K562 (cell line): ENCODE measurements around the gene ARMC9. TPM values are rescaled to one million over a fixed set of nuclear protein-coding genes. Genes with fewer than 3 reads are reported as not detected.
A peak's percentile ranks its signal among the peaks of the same experiment; 100 is the strongest.

Experiments used
- ARID1B ChIP-seq: fragments of 450-650 bp; IDR thresholded peaks from 2 replicates; pipeline ENCODE4 v1.6.1; 2016; ENCODE audit warnings: antibody characterized with exemption, mild to moderate bottlenecking, inconsistent platforms
- ATF1 ChIP-seq, 2 experiments: fragments of 450-650 bp in 1 of 2; IDR thresholded peaks; 2 replicates each; pipeline ENCODE4 v1.6.1; 2016; ENCODE audit warnings: missing compliant biosample characterization in 1 of 2, missing genetic modification characterization in 1 of 2
- BRF2 ChIP-seq: IDR thresholded peaks from 3 replicates; pipeline ENCODE4 v1.6.1; 2011; ENCODE audit warnings: borderline replicate concordance, mild to moderate bottlenecking; ENCODE audit not compliant: insufficient read length, insufficient read depth
- CREBBP ChIP-seq: IDR thresholded peaks from one replicate; pipeline ENCODE4 v1.6.1; 2012; ENCODE audit warnings: low read depth, mild to moderate bottlenecking, control low read depth, inconsistent platforms, low read length
- FOSL1 ChIP-seq: fragments of 200-800 bp; sonication (Bioruptor generic); conservative IDR thresholded peaks from 2 replicates; pipeline ENCODE4 v1.6.1; 2016; ENCODE audit warnings: missing genetic modification characterization, missing compliant biosample characterization
- FOXJ2 ChIP-seq: fragments of 200-800 bp; sonication (Bioruptor generic); IDR thresholded peaks from 2 replicates; pipeline ENCODE4 v1.6.1; 2016; ENCODE audit warnings: missing genetic modification characterization, missing compliant biosample characterization
- FUS ChIP-seq: fragments of 200-400 bp; formaldehyde crosslinking; optimal IDR thresholded peaks from 2 replicates; pipeline ENCODE3; 2017; ENCODE audit warnings: low read depth, low read length
- MECOM ChIP-seq: fragments of 250-450 bp; sonication (Bioruptor Pico); IDR thresholded peaks from 2 replicates; pipeline ENCODE4 v1.8.0; 2022; ENCODE audit warnings: inconsistent platforms
- NFXL1 ChIP-seq: fragments of 450-650 bp; formaldehyde crosslinking; IDR thresholded peaks from 2 replicates; pipeline ENCODE4 v1.4.0; 2021; ENCODE audit warnings: mild to moderate bottlenecking
- POLR3A ChIP-seq: IDR thresholded peaks from 2 replicates; pipeline ENCODE4 v1.6.1; 2011; ENCODE audit warnings: borderline replicate concordance, mild to moderate bottlenecking, moderate library complexity; ENCODE audit not compliant: insufficient read length, insufficient read depth; ENCODE audit errors: extremely low read depth
- PRDM10 ChIP-seq: fragments of 450-650 bp; IDR thresholded peaks from 2 replicates; pipeline ENCODE4 v1.6.1; 2018; ENCODE audit not compliant: partially characterized antibody
- RERE ChIP-seq: sonication (generic); formaldehyde crosslinking; IDR thresholded peaks from 2 replicates; pipeline ENCODE4 v1.8.0; 2023; ENCODE audit warnings: missing genetic modification reagents, mild to moderate bottlenecking, borderline replicate concordance
- SMARCC2 ChIP-seq: fragments of 450-650 bp; IDR thresholded peaks from 2 replicates; pipeline ENCODE4 v1.6.1; 2017; ENCODE audit warnings: antibody characterized with exemption, moderate library complexity, mild to moderate bottlenecking, low read depth
- SMC3 ChIP-seq: conservative IDR thresholded peaks from 2 replicates; pipeline ENCODE4 v1.6.1; 2011; ENCODE audit warnings: low read depth, low read length, improper control_type of control experiment; ENCODE audit not compliant: insufficient read depth
- ZNF280B ChIP-seq: fragments of 250-450 bp; sonication (Bioruptor Pico); IDR thresholded peaks from 2 replicates; pipeline ENCODE4 v1.5.1; 2021; ENCODE audit warnings: mild to moderate bottlenecking
- polyA plus RNA-seq, 8 experiments: library from polyadenylated mRNA; depleted of rRNA in 4 of 8; stranded (reverse) in 5 of 8; unstranded in 3 of 8; fragments of >200 nt; fragmentation: Nextera tagmentation in 2 of 8; fragmentation: Illumina TruSeq in 1 of 8; extraction: Ambion mirVana in 2 of 8; extraction: Trizol in 1 of 8; gene quantifications; 2 replicates each; pipeline versions ENCODE4 v1.2.1 to v1.2.3, GENCODE V29; 2011 to 2014; ENCODE audit warnings: inconsistent platforms in 1 of 8, missing spikeins in 1 of 8
- total RNA-seq, 7 experiments: library from RNA; depleted of rRNA in 6 of 7; stranded (reverse); fragments of >200 nt in 6 of 7; fragmentation: Illumina TruSeq in 2 of 7; extraction: Trizol in 2 of 7; gene quantifications; 2 replicates each; pipeline versions ENCODE4 v1.2.1 to v1.2.3, GENCODE V29; 2011 to 2021; ENCODE audit warnings: low replicate concordance in 1 of 7

The ARMC9 gene
- total and polyA plus RNA-seq, 9 of the 15 experiments (the other 6 are each of a cell fraction or from before 2014, with no cell fraction given): 0.36 to 2.3 (median 1.1) TPM

GRCh38 chr2:231200805-231201474 is 2.5 kb downstream of the ARMC9 start (continued):
- TF ChIP-seq POLR3A: no peak
- TF ChIP-seq ARID1B: peak; percentile 78
- TF ChIP-seq ATF1 (CRISPR knock-in tag; IDR thresholded peaks at IDR 0.05): no peak
- TF ChIP-seq ATF1 (tag; IDR thresholded peaks at IDR 0.05): no peak
- no peak for TF ChIP-seq MECOM (CRISPR knock-in tag)
- TF ChIP-seq BRF2: no peak
- TF ChIP-seq RERE (CRISPR knock-in tag): no peak
- no peak for TF ChIP-seq FOXJ2
- no peak for TF ChIP-seq NFXL1 (CRISPR knock-in tag)
- TF ChIP-seq FUS: no peak
- TF ChIP-seq PRDM10: peak; percentile 43
- no peak for TF ChIP-seq SMC3
- peak; percentile 88 for TF ChIP-seq FOSL1 (tag)
- TF ChIP-seq SMARCC2: peak; percentile 53; the same call in 1 of the 2 replicates
- TF ChIP-seq CREBBP: no peak
- TF ChIP-seq ZNF280B: no peak
